ENCODE results near the gene NOVA2. TPM values are rescaled to one million over a fixed set of nuclear protein-coding genes. Genes with fewer than 3 reads are reported as not detected.
"Not testable (repeated sequence)": the region's sequence is repeated elsewhere in the genome, so short reads cannot be mapped to it uniquely, and the experiment has no call there.

Gene NOVA2
- total RNA-seq, 2 donors from 2014 or later: 1.5 to 3.9 TPM

DNA sequence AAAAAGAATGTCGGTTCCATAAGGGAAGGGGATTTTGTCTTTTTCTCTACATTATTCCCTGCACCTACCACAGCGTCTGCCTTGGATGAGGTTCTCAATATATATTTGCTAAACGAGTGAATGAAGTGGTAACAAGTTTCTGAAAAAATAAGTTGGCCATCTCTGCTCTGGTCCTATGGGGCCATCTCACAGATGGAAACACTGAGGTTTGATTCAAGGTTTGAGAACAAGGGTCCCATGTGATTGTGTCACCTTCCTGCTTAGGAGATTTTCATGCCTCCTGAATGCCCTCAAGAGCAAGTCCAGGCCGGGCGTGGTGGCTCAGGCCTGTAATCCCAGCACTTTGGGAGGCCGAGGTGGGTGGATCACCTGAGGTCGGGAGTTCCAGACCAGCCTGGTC is 74.4 kb downstream of the NOVA2 start:
- Histone ChIP-seq H3K4me3 (no peak overlapping the region), H3K9me3 (no peaks in the 10 kb centered on the region), H3K27ac (no peak overlapping the region), H3K4me1 (peaks cover 0 to 24% of the 10 kb centered on the region in 2 donors), H3K36me3 (peaks cover 29% of the 10 kb centered on the region), H3K27me3 (no peaks in the 10 kb centered on the region)
- TF ChIP-seq, protein P1, sequence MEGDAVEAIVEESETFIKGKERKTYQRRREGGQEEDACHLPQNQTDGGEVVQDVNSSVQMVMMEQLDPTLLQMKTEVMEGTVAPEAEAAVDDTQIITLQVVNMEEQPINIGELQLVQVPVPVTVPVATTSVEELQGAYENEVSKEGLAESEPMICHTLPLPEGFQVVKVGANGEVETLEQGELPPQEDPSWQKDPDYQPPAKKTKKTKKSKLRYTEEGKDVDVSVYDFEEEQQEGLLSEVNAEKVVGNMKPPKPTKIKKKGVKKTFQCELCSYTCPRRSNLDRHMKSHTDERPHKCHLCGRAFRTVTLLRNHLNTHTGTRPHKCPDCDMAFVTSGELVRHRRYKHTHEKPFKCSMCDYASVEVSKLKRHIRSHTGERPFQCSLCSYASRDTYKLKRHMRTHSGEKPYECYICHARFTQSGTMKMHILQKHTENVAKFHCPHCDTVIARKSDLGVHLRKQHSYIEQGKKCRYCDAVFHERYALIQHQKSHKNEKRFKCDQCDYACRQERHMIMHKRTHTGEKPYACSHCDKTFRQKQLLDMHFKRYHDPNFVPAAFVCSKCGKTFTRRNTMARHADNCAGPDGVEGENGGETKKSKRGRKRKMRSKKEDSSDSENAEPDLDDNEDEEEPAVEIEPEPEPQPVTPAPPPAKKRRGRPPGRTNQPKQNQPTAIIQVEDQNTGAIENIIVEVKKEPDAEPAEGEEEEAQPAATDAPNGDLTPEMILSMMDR (IDR thresholded peaks at IDR 0.05): no peak
- no peak for DNase-seq (ENCODE audit: low spot score)

DNA sequence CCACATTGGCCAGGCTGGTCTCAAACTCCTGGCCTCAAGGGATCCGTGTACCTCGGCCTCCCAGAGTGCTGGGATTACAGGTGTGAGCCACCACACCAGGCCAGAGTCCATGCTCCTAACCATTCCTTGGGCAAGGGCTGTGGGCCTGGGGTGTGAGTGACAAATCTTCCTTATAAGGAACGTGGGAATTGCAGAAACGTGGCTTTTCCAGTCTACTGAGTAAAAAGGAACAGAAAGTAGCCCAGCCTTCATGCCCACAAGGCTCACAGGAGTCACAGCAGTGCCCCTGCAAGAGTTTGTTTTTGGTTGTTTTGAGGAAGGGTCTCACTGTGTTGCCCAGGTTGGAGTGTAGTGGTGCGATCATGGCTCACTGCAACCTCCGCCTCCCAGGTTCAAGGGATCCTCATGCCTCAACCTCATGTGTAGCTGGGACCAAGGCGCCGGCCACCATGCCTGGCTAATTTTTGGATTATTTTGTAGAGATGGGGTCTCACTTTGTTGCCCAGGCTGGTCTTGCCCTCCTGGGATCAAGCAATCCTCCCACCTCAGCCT is 76.3 kb downstream of the NOVA2 start:
- H3K4me3 ChIP-seq: no peak overlapping the region
- peaks cover 29% of the 10 kb centered on the region for H3K36me3 ChIP-seq
- no peak for DNase-seq (ENCODE audit: low spot score)

DNA sequence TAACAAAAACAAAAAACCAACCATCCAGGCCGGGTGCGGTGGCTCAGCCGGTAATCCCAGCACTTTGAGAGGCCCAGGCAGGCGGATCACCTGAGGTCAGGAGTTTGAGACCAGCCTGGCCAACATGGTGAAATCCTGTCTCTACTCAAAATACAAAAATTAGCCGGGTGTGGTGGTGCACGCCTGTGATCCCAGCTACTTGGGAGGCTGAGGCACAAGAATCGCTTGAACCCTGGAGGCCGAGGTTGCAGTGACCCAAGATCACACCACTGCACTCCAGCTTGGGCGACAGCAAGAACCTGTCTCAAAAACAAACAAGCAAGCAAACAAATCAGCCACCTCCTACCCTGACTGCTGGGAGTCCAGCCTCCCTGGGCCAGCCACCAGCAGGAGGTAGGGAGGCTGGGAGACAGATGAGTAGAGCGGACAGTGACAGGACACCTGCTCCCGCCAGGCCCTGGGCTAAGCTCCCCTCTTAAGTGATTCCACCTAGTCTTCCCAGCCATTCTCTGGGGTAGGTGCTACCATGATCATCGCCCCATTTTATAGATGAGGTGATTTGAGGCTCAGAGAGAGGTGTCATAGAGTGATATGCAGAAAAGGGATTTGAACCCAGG is 77.6 kb downstream of the NOVA2 start:
- DNase-seq (ENCODE audit: low spot score): not testable (repeated sequence)
- H3K36me3 ChIP-seq: peaks cover 29% of the 10 kb centered on the region

More for the DNA sequence above, 76.3 kb downstream of the NOVA2 start:
- H3K9me3 ChIP-seq: no peaks in the 10 kb centered on the region
- no peaks in the 10 kb centered on the region for H3K27me3 ChIP-seq
- TF ChIP-seq, protein P1 (IDR thresholded peaks at IDR 0.05): no peak
- no peak overlapping the region for H3K27ac ChIP-seq
- peaks cover 0 to 18% of the 10 kb centered on the region in 2 donors for H3K4me1 ChIP-seq

DNA sequence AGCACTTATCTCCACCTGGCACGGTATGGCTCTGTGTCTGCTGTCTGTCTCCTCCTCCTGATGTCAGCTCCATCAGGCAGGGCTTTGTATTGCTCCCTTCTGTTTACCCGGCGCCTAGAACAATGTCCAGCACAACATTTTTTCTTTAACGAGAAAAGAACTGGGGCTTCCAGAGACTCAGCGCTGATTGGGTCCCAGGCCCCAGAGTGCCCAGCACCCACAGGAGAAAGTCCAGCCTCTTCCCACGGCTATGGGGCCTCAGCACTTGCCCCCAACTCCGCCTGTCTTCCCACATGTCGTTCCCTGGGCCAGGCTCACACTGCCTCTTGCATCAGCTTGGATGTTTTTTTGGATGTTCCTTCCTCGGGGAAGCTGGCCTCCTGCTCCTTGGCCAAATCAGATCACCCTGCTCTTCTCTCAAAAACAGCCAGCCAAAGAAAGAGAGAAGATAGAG is 78.1 kb downstream of the NOVA2 start:
- Histone ChIP-seq H3K27ac (no peak overlapping the region), H3K36me3 (peaks cover 29% of the 10 kb centered on the region), H3K4me1 (peaks cover 0 to 5% of the 10 kb centered on the region in 2 donors), H3K9me3 (no peaks in the 10 kb centered on the region), H3K4me3 (no peak overlapping the region), H3K27me3 (no peaks in the 10 kb centered on the region)
- TF ChIP-seq, protein P1 (IDR thresholded peaks at IDR 0.05): no peak
- DNase-seq (ENCODE audit: low spot score): no peak

More for the DNA sequence above, 77.6 kb downstream of the NOVA2 start:
- not testable (repeated sequence) for H3K9me3 ChIP-seq, H3K27ac ChIP-seq, H3K4me3 ChIP-seq, H3K27me3 ChIP-seq
- peaks cover 0 to 10% of the 10 kb centered on the region in 2 donors for H3K4me1 ChIP-seq

DNA sequence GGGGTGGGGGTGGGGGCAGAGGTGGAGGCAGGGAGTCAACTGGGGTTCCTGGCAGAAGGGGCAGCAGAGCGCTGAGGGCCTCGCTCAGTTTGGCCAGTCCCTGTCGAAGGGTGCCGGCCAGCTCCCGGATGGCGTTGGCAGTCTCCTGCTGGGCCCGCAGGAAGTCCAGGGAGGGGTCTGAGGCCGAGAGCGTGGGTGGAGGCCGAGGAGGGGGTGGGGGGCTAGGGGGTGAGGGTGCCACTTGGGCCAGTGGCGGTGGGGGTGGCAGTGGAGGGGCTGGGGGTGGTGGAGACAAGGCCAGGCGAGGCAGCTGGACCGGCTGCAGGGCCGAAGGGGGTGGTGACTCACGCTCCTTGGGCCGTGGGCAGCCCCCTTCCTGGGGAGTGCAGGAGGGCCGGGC is 82.8 kb downstream of the NOVA2 start:
- TF ChIP-seq, protein P1 (IDR thresholded peaks at IDR 0.05): no peak
- H3K27me3 ChIP-seq: no peaks in the 10 kb centered on the region
- peaks cover 0 to 6% of the 10 kb centered on the region in 2 donors for H3K4me1 ChIP-seq
- DNase-seq (ENCODE audit: low spot score): no peak
- peaks cover 13% of the 10 kb centered on the region for H3K36me3 ChIP-seq
- H3K27ac ChIP-seq: no peak overlapping the region
- no peak overlapping the region for H3K4me3 ChIP-seq
- no peaks in the 10 kb centered on the region for H3K9me3 ChIP-seq

DNA sequence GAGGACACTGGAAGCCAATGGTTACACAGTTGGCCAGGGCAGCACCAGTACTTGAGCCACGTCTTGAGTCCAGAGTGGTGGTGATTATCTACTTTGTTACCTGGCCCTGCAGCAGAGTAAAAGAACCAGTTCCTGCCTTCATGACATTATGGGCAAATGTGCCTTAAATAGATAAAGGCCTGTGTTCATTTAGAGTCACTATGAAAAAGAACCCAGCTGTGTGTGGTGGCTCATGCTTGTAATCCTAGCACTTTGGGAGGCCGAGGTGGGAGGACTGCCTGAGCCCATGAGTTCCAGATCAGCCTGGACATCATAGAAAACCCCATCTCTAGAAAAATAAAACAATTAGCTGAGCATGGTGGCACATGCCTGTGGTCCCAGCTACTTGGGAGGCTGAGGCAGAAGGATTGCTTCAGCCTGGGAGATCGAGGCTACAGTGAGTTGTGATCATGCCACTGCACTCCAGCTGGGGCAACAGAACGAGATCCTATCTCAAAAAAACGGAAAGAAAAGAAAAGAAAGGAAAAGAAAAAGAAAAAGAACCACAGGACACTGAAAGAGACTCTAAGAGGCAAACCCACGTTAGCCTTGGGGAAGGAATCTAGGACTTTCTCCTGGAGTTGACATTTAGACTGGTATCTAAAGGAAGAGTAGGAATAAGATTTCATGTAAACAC is 84.3 kb downstream of the NOVA2 start:
- Histone ChIP-seq H3K36me3 (peaks cover 6% of the 10 kb centered on the region), H3K9me3 (no peaks in the 10 kb centered on the region), H3K4me3 (no peak overlapping the region), H3K4me1 (peaks cover 0 to 20% of the 10 kb centered on the region in 2 donors), H3K27me3 (no peaks in the 10 kb centered on the region), H3K27ac (no peak overlapping the region)
- no peak for DNase-seq (ENCODE audit: low spot score)
- TF ChIP-seq, protein P1 (IDR thresholded peaks at IDR 0.05): no peak
